HCT116 (cell line): Measurements from ENCODE around the gene SYNGAP1. TPM values are rescaled to one million over a fixed set of nuclear protein-coding genes. Genes with fewer than 3 reads are reported as not detected.

Experiments
- ATAC-seq: fragments of 200-7000 bp; cut with Tn5 transposase; 2 replicates; pipeline ENCODE4 v1.9.1; 2020; ENCODE audit warnings: mild to moderate bottlenecking, moderate library complexity
- BruUV-seq: library from RNA; stranded (reverse); fragments of 400-500 nt; replicated peaks from 2 replicates; lab custom pipeline; 2021; lab: Mats Ljungman, UMichigan
- CTCF ChIA-PET: fragments of 300-600 bp; sonication (Branson Sonifier 250); formaldehyde crosslinking; loops from one replicate; lab custom pipeline; 2021; ENCODE audit warnings: antibody characterized with exemption; lab: Charles Lee
- POLR2A ChIA-PET: fragments of 300-600, 350-600 bp; sonication (Branson Sonifier 250); formaldehyde crosslinking; loops from one replicate; lab custom pipeline; 2021; ENCODE audit warnings: antibody characterized with exemption; lab: Charles Lee
- RAD21 ChIA-PET, 2 experiments: fragments of 300-600 bp; sonication (Branson Sonifier 250); formaldehyde crosslinking; loops; one replicate each; lab custom pipeline; 2023; ENCODE audit warnings: low total read pairs in 2 of 2; ENCODE audit not compliant: uncharacterized antibody in 2 of 2, unreplicated experiment in 2 of 2, low non-redundant PET in 1 of 2; lab: Charles Lee
- DNase-seq: peaks from one replicate; pipeline ENCODE4 v3.0.0-alpha.2; 2010; ENCODE audit warnings: low read depth, low spot score
- H2AFZ ChIP-seq: fragments of 200-600 bp; shearing (Covaris generic), sonication (generic); 2 replicates; pipeline ENCODE4 v1.6.1; 2017; ENCODE audit warnings: low read depth, mixed run types, mixed read lengths, antibody characterized with exemption, low read length; ENCODE audit not compliant: poor library complexity, severe bottlenecking
- H3K27ac ChIP-seq: 2 replicates; pipeline ENCODE4 v1.5.1; 2012; ENCODE audit warnings: low read depth, low read length
- H3K27me3 ChIP-seq: fragments of 200-600 bp; sonication (generic); 2 replicates; pipeline ENCODE4 v1.6.1; 2016; ENCODE audit warnings: mixed run types, low read length, mixed read lengths; ENCODE audit not compliant: insufficient read depth
- H3K36me3 ChIP-seq, 2 experiments: fragments of 200-500 bp in 1 of 2; fragments of 200-600 bp in 1 of 2; sonication (Bioruptor generic) in 1 of 2; sonication (generic) in 1 of 2; 2 replicates each; pipeline versions ENCODE4 v1.5.1 to v1.6.1; 2014 to 2016; ENCODE audit warnings: low read length in 2 of 2, inconsistent platforms in 1 of 2, mixed read lengths in 1 of 2, mixed run types in 1 of 2; ENCODE audit not compliant: insufficient read depth in 2 of 2, control insufficient read depth in 1 of 2
- H3K4me1 ChIP-seq, 2 experiments: fragments of 200-600 bp in 1 of 2; sonication (generic) in 1 of 2; 2 replicates each; pipeline versions ENCODE4 v1.5.1 to v1.6.1; 2012 to 2017; ENCODE audit warnings: low read length in 2 of 2, inconsistent platforms in 1 of 2, mild to moderate bottlenecking in 1 of 2, mixed read lengths in 1 of 2, mixed run types in 1 of 2, moderate library complexity in 1 of 2; ENCODE audit not compliant: insufficient read depth in 2 of 2, control insufficient read depth in 1 of 2
- H3K4me2 ChIP-seq: fragments of 200-600 bp; sonication (generic); 2 replicates; pipeline ENCODE4 v1.6.1; 2017; ENCODE audit warnings: mixed run types, low read length, mixed read lengths
- H3K4me3 ChIP-seq, 2 experiments: fragments of 200-600 bp in 1 of 2; sonication (generic) in 1 of 2; replicated peaks in 1 of 2; 2 replicates each; pipeline ENCODE4 v1.5.1; 2011 to 2016; ENCODE audit warnings: low read length in 2 of 2, control low read depth in 1 of 2, low read depth in 1 of 2, mild to moderate bottlenecking in 1 of 2, mixed read lengths in 1 of 2, mixed run types in 1 of 2
- H3K79me2 ChIP-seq: fragments of 200-600 bp; sonication (generic); 2 replicates; pipeline ENCODE4 v1.6.1; 2017; ENCODE audit warnings: mild to moderate bottlenecking, mixed run types, low read length, moderate library complexity, mixed read lengths; ENCODE audit not compliant: insufficient read depth
- H3K9ac ChIP-seq: fragments of 200-600 bp; sonication (generic); 2 replicates; pipeline ENCODE4 v1.6.1; 2016; ENCODE audit warnings: low read length, mixed read lengths
- H3K9me2 ChIP-seq: fragments of 200-600 bp; sonication (generic), shearing (Covaris generic); 2 replicates; pipeline ENCODE4 v1.6.1; 2017; ENCODE audit warnings: mixed run types, mild to moderate bottlenecking, moderate library complexity; ENCODE audit not compliant: insufficient read depth
- H3K9me3 ChIP-seq, 2 experiments: fragments of 200-500 bp in 1 of 2; fragments of 200-600 bp in 1 of 2; sonication (Bioruptor generic) in 1 of 2; sonication (generic) in 1 of 2; 2 replicates each; pipeline ENCODE4 v1.6.1; 2014 to 2017; ENCODE audit warnings: low read length in 2 of 2, mixed read lengths in 2 of 2, inconsistent platforms in 1 of 2, low read depth in 1 of 2, mild to moderate bottlenecking in 1 of 2, mixed run types in 1 of 2, moderate library complexity in 1 of 2; ENCODE audit not compliant: control insufficient read depth in 1 of 2, insufficient read depth in 1 of 2
- H4K20me1 ChIP-seq: fragments of 200-600 bp; sonication (generic), shearing (Covaris generic); 2 replicates; pipeline ENCODE4 v1.6.1; 2017; ENCODE audit warnings: mixed run types, mild to moderate bottlenecking, moderate library complexity; ENCODE audit not compliant: insufficient read depth
- ATF3 ChIP-seq: IDR thresholded peaks from 2 replicates; pipeline ENCODE4 v1.6.1; 2012
- CBX3 ChIP-seq: IDR thresholded peaks from 2 replicates; pipeline ENCODE4 v1.6.1; 2012; ENCODE audit warnings: low read depth
- CEBPB ChIP-seq: IDR thresholded peaks from 2 replicates; pipeline ENCODE4 v1.6.1; 2012; ENCODE audit warnings: low read depth
- REST ChIP-seq: IDR thresholded peaks from 2 replicates; pipeline ENCODE4 v1.6.1; 2012; ENCODE audit warnings: low read depth
- SP1 ChIP-seq: IDR thresholded peaks from 2 replicates; pipeline ENCODE4 v1.6.1; 2012; ENCODE audit warnings: low read depth
- TCF7L2 ChIP-seq: IDR thresholded peaks from 2 replicates; pipeline ENCODE4 v1.7.0; 2011; ENCODE audit warnings: borderline replicate concordance, inconsistent platforms; ENCODE audit not compliant: insufficient read depth, insufficient read length; ENCODE audit errors: extremely low read depth
- YY1 ChIP-seq: IDR thresholded peaks from 2 replicates; pipeline ENCODE4 v1.6.1; 2011; ENCODE audit warnings: low read length, low read depth, moderate library complexity, mild to moderate bottlenecking; ENCODE audit not compliant: insufficient replicate concordance; ENCODE audit errors: extremely low read depth
- intact Hi-C: fragments of 100-400 bp; cut with micrococcal nuclease; formaldehyde crosslinking; loops from 2 replicates; pipeline ENCODE4 v1.10.0; 2022
- total RNA-seq: library from RNA; stranded (reverse); gene quantifications from one replicate; pipeline ENCODE4 v1.2.1, GENCODE V29; 2021; ENCODE audit not compliant: unreplicated experiment

SYNGAP1 gene
- total RNA-seq, 1 experiment from 2014 or later = 11.5 TPM

- no peak for ATAC-seq
- H4K20me1 ChIP-seq = no peaks in the 10 kb centered on the region
- H2AFZ ChIP-seq = no peak overlapping the region
- H3K4me3 ChIP-seq = no peak overlapping the region
- H3K27ac ChIP-seq = no peak overlapping the region
- H3K27me3 ChIP-seq = no peaks in the 10 kb centered on the region
- CTCF ChIA-PET = no interaction called here
- no peaks in the 10 kb centered on the region for H3K9me2 ChIP-seq
- TF ChIP-seq CBX3 = no peak
- TF ChIP-seq ATF3 = no peak
- TF ChIP-seq REST = no peak
- TF ChIP-seq TCF7L2 = no peak
- no peak for TF ChIP-seq SP1
- TF ChIP-seq YY1 = no peak
- no peak for TF ChIP-seq CEBPB
- TF ChIP-seq, all 23 proteins: peak for 0
- DNase-seq = no peak
- no TSS peak for BruUV-seq
- H3K4me1 ChIP-seq = peaks cover 15 to 44% of the 10 kb centered on the region in 2 experiments
- intact Hi-C loops = no loop called here
- peaks cover 20% of the 10 kb centered on the region for H3K79me2 ChIP-seq
- no peak overlapping the region for H3K9ac ChIP-seq
- no peaks in the 10 kb centered on the region for H3K9me3 ChIP-seq
- peaks cover 0 to 2% of the 10 kb centered on the region in 2 experiments; a peak in 1 of 4 replicates for H3K36me3 ChIP-seq
- POLR2A ChIA-PET = no interaction called here
- H3K4me2 ChIP-seq = no peak overlapping the region
- RAD21 ChIA-PET = no interaction called here
Observed at GRCh38 chr6:33420491-33421343, 852 bp downstream of the SYNGAP1 start.
